Measurements from ENCODE around the gene LSS.

DNA sequence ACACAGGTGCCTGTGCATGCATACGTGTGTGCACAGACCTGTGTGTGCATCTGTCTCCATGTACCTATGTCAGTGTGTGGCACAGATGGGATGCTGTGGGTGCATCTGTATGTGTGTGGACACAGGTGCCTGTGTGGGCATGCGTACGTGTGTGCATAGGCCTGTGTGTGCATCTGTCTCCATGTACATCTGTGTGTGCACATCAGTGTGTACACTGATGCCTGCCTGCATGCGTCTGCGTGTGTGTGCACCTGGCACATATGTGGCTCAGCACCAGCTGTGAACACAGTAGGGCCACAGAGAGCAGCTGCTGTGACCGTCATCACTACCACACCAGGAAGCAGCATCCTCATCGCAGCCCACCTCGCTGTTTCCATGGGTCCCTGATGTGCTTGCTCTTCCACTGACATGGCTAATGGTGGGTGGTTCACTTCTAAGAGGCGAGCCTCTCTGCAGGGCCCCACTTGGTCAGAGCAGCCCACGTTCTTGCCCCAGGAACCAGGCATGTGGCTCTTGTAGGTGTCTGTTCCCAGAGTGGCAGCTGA lies 34.7 kb downstream of the LSS start:
- TF ChIP-seq, protein P1, sequence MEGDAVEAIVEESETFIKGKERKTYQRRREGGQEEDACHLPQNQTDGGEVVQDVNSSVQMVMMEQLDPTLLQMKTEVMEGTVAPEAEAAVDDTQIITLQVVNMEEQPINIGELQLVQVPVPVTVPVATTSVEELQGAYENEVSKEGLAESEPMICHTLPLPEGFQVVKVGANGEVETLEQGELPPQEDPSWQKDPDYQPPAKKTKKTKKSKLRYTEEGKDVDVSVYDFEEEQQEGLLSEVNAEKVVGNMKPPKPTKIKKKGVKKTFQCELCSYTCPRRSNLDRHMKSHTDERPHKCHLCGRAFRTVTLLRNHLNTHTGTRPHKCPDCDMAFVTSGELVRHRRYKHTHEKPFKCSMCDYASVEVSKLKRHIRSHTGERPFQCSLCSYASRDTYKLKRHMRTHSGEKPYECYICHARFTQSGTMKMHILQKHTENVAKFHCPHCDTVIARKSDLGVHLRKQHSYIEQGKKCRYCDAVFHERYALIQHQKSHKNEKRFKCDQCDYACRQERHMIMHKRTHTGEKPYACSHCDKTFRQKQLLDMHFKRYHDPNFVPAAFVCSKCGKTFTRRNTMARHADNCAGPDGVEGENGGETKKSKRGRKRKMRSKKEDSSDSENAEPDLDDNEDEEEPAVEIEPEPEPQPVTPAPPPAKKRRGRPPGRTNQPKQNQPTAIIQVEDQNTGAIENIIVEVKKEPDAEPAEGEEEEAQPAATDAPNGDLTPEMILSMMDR (conservative IDR thresholded peaks at IDR 0.05; ENCODE audit: low read depth, low read length): no peak
- TF ChIP-seq EZH2 (IDR thresholded peaks at IDR 0.05; ENCODE audit: borderline replicate concordance, low read depth, low read length, poor library complexity, severe bottlenecking): no peak
